ENCODE results near the gene QSOX1.

Gene QSOX1

GRCh38 chr1:180217006-180217405 lies 62.3 kb downstream of the QSOX1 start:
- no peak for DNase-seq

DNA sequence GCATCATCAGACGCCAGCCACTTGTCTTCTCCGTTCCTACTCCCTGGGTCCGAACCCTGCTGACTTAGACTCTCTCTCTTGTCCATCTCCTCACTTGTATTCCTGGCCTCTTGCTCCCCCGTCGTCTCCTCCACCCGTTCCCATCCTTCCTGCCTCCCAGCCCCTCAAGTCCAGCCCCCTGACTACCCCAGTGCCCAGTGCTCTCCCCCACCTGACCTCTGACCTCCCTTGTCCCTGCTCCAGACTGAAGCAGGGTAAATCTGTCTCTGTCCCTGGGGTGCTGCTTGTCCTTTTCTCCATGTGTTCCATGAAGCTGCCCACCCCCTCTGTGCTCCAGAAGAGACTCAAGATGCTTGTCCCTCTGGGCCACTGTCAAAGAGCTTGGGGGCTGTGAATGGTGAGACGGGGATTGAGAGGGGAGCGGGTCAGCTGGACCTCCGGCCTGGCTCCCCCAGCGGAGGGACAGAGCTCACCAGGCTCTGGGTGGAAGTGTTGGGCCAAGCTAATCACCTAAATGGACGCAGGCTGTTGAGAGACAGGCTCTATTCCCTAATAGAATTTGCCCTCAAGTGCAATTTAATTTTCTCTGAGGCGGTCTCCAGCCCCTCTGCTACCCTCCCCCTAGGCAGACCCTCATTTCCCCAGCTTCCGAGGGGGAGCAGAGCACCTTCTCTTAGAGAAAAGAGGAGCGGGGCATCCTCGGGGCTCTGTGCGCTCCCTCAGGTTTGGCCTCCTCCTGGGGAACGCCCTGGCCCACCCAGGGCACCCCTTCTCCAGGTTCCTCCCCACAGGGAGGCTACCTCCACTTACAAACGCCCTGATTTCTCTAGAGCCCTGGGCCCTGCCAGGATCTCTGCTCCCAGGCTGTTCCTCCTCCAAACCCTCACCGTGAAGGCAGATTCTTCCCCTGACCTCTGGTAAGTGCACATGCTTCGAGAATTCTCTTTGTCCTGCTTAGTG lies 64.4 kb downstream of the QSOX1 start:
- no peak for DNase-seq

DNA sequence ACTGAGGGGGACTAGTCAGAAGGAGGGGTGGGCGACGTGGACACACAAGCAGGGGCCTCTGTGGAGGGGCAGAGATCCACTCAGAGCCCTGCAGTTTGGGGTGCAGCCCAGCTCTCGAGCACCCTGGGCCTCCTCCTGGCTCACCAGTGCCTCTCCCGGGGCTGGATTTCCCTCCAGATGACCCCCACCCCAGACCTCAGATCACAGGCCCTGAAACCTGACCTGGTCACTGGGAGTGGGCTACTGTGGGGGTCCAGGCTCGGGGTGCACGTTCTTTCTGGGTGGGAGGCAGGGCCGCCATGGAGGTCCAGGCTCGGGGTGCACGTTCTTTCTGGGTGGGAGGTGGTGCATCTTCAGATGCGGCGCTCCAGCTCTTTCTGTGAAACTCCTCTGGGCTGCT lies 65.1 kb downstream of the QSOX1 start:
- DNase-seq: no peak

DNA sequence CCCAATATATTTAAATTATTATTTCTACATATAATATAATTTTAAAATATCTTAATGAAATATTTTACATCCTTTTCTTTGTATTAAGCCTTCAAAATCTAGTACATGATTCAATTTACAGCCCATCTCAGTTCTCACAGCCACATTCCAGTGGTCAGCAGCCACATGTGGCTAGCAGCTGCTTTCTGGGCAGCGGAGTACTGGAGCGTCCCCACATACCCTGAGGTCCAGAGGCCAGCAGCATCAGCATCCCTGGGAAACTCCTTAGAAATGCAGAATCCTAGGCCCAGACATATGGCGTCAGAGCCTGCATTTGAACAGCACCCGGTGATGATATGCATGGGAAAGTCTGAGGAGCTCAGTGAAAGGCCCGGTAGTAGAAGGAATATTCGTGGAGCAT lies 66.8 kb downstream of the QSOX1 start:
- no peak for DNase-seq

GRCh38 chr1:180224902-180225301 lies 70.2 kb downstream of the QSOX1 start:
- no peak for DNase-seq

- DNase-seq: no peak
These were observed 70.7 kb downstream of the QSOX1 start for GRCh38 chr1:180225403-180225802.

DNA sequence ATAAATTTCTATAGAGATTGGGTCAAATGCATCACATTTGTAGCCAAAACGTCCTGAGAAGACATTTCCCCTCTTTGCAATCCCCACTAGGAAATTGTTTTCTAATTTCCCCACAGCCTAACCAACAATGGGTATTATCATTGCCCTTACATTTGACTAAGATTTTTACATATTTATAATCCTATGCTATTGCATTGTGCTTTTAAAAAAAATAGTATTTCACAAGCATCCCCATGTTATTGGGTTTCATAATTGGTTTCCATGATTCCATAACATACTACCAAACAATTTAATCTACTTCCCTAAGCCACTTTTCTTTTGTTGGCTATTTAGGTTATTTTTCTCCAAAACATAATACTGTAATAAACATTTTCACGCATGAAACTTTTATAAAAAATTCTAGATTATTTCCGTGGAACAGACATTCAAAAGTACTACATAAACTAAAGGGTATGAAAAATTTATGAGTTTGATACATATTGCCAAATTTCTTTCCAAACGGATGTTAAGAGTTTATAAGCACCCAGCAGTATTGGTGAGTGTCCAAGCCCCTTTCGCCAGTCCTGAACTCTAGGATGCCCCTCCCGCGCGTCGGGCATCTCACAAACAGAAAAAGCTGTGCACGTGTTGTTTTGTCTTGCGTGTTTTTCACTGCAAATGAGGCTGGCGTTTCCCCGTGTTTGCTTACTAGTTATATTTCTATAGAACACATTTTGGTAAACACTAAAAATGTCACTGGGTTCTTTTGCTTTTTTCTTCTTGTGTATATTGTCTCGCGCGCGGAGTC lies 73.4 kb downstream of the QSOX1 start:
- DNase-seq: no peak

GRCh38 chr1:180228648-180229482 lies 74.2 kb downstream of the QSOX1 start:
- no peak for DNase-seq

GRCh38 chr1:180229483-180230415 lies 75.1 kb downstream of the QSOX1 start, which contains the start of gene LHX4:
Gene LHX4 (plus strand): TSS chr1:180230264. CDS start chr1:180230530, 266 bp downstream.
- DNase-seq: peak; percentile 26

GRCh38 chr1:180230416-180230790 lies 75.7 kb downstream of the QSOX1 start:
- DNase-seq: no peak

- no peak for DNase-seq
These were observed 76.3 kb downstream of the QSOX1 start for GRCh38 chr1:180230791-180231505.

- no peak for DNase-seq
These were observed 76.8 kb downstream of the QSOX1 start for GRCh38 chr1:180231506-180231921.

DNA sequence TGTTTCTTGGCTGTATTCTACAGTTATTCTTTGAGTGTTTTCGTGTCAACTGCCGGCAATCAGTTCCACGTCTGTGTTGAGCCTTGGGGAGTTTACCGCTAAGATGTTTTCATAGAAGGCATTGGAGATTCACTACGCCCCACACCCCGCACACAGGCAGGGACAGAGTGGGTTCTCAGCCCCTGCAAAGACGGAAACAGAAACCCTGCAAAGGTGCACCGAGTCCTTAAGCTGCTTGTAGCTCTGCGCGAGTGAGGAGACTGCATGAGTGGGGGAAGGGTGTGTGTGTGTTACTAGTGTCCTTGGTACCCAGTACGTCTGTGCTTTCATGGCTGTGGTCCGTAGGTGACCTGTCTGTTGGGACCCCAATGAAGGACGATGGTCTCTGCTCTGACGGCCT lies 77.3 kb downstream of the QSOX1 start:
- DNase-seq: no peak

DNA sequence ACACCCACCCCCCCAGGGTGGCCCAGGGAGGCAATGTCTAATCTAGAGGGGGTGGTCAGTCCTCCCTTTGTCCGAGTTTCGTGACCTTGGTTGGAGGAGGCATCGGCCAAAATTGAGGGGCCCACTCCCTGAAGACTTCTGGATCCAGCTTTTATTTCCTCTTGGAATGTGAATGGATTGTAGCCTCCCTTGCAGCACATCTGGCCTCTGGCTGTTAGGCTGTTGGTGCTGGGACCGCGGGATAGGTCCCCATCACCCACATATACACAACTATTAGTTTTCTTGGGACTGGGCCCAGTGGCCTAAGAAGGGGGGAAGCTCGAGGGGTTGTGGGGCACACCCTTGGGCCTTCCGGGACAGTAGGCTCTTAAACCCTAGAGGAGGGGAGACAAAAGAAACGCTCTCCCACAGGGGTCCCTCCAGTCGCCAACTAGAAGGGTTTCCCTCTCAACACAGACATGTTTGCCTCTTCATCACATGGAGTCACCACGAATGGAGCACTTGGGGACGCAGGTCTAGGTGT lies 77.9 kb downstream of the QSOX1 start:
- no peak for DNase-seq

GRCh38 chr1:180233191-180234011 lies 78.7 kb downstream of the QSOX1 start:
- DNase-seq: no peak

DNA sequence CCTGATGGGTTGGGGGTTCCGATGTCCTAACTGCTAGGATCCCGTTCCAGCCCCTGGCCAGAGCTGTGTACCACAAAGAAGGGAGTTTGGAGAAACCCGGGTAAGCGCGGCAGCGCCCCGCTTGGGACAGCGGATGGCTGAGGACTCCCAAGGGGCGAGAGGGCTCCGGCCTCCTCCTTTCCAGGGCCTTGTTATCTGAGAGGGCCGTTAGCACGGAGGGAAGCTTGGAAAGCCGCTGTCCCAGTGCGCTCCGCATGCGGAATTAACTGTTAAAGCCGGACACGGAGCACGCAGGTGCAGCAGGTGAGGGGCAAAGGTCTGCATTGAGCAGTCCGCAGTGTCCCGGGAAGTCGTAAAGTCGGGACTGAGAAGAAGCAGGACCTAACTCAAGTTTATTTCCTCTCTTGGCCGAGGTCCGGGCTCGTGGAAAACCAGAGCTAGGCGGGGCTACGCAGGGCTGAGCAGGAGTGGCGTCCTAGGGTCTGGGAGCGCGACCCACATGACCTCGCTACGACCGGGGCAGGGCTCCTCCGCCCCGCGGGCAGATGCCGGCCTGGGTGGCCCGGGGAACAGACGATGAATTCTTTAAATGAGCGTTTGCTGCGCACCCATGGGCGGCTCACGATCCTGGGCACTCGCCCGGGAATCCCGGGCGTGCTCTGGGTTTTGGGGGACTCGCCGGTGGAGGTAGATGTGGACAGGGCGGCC lies 79.9 kb downstream of the QSOX1 start:
- DNase-seq: no peak

DNA sequence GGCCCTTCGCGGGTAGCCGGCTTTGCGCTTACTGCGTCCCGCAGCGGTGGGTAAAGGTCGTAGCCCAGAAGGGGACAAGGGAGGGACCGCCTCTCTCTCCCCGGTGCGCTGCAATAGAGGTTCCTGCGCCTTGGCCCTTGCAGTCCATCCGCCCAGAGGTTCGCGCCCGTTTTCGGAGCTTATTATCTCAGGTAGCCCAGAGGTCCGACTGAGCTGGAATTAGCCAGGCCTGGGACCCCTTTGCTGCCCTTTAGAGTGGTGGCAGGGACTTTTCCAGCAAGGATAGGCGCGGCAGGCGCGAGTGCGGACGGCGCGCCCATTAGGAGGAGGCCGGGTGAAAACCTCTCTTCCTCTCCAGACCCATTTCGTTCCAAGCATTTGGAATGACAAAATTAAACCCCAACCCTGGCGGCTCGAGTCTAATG lies 80.4 kb downstream of the QSOX1 start:
- no peak for DNase-seq

DNA sequence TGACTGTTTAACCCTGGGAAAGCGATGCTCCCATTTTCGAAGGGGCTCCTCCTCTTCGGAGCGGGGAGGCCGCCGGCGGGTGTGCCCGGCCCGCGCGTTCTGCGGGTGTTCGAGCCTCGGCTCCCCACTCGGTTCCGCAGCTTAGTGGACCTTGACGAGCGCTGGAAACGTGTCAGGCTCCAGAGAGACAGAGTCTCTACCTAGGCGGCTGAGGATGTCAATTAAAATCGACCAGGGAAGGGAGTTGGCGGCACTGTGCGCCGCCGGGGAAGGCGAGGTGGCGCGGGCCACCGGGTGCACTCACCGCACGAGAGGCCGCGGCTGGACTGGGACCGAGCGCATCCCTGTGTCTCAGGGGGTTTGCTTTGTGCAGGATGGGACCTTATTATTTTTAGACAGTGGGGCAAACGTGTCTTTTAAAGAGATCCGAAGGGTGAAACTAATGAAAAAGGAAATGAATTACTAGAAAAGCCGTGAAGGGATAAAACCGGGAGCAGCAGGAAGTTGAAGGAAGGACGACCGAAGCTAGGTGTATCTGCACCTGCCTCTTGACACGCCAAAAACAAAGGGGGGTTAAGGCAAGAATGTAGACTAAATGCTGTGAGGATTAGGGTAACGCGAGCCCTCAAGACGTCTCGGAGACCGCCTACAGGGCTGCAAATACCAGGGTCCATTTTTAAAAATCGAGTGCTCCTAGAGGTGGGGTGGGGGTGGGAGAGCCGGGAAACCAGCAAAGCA lies 81.0 kb downstream of the QSOX1 start:
- DNase-seq: no peak
